Thoracic aorta (tissue), 2 donors: Measurements from ENCODE around the gene DLG1. TPM values are rescaled to one million over a fixed set of nuclear protein-coding genes. Genes with fewer than 3 reads are reported as not detected.

Experiments
- ATAC-seq: fragments of 150-250 bp; one replicate; pipeline ENCODE4 v1.8.0; 2017; ENCODE audit warnings: low read depth; ENCODE audit not compliant: insufficient number of reproducible peaks, low FRiP score
- DNase-seq: peaks from one replicate; pipeline ENCODE4 v3.0.0-alpha.2; 2020; ENCODE audit warnings: low spot score
- H3K27ac ChIP-seq, 2 donors: fragments of 200-600 bp; sonication (generic); 1 replicate in 1 of 2; 2 replicates in 1 of 2; pipeline ENCODE4 v1.5.1; 2016; ENCODE audit warnings: mild to moderate bottlenecking in 2 of 2, moderate library complexity in 2 of 2
- H3K27me3 ChIP-seq: fragments of 200-600 bp; sonication (generic); replicated peaks from 2 replicates; pipeline ENCODE4 v1.6.0; 2016; ENCODE audit warnings: mild to moderate bottlenecking; ENCODE audit not compliant: insufficient read depth
- H3K36me3 ChIP-seq: fragments of 200-600 bp; sonication (generic); one replicate; pipeline ENCODE4 v1.5.1; 2016
- H3K4me1 ChIP-seq, 2 donors: fragments of 200-600 bp; sonication (generic); 1 replicate in 1 of 2; 2 replicates in 1 of 2; pipeline versions ENCODE4 v1.5.1 to v1.6.0; 2016; ENCODE audit warnings: low read depth in 2 of 2, mild to moderate bottlenecking in 1 of 2; ENCODE audit not compliant: control insufficient read depth in 1 of 2
- H3K4me3 ChIP-seq: fragments of 200-600 bp; sonication (generic); 2 replicates; pipeline ENCODE4 v1.5.1; 2016; ENCODE audit warnings: mild to moderate bottlenecking
- H3K9me3 ChIP-seq: fragments of 200-600 bp; sonication (generic); 2 replicates; pipeline ENCODE4 v1.5.1; 2016
- CTCF ChIP-seq: fragments of 200-600 bp; sonication (generic); IDR thresholded peaks from one replicate; pipeline ENCODE4 v1.5.1; 2019; ENCODE audit warnings: antibody characterized with exemption
- total RNA-seq, 2 donors: library from RNA; depleted of rRNA; stranded (reverse); fragments of >200 nt; gene quantifications; one replicate each; pipeline versions ENCODE4 v1.1.0 to v1.2.3, GENCODE V29; 2016

The DLG1 gene
- total RNA-seq, 2 donors from 2014 or later = 46.4 to 67.8 TPM

- no peak for TF ChIP-seq CTCF
- no peak for DNase-seq
- no peak for ATAC-seq
These were observed 40.2 kb upstream of the DLG1 start for GRCh38 chr3:197338586-197338985.

GRCh38 chr3:197337656-197338055 is 39.2 kb upstream of the DLG1 start:
- Histone ChIP-seq H3K36me3 (no peaks in the 10 kb centered on the region), H3K4me3 (no peak overlapping the region), H3K9me3 (no peaks in the 10 kb centered on the region), H3K27me3 (no peaks in the 10 kb centered on the region), H3K4me1 (no peaks in the 10 kb centered on the region), H3K27ac (no peak overlapping the region)
- TF ChIP-seq CTCF = no peak
- DNase-seq (no peak), ATAC-seq (no peak)

More at GRCh38 chr3:197338586-197338985, 40.2 kb upstream of the DLG1 start:
- Histone ChIP-seq H3K4me1 (no peaks in the 10 kb centered on the region), H3K27ac (no peak overlapping the region), H3K9me3 (no peaks in the 10 kb centered on the region), H3K4me3 (no peak overlapping the region), H3K36me3 (no peaks in the 10 kb centered on the region), H3K27me3 (no peaks in the 10 kb centered on the region)

GRCh38 chr3:197337214-197337613 is 38.8 kb upstream of the DLG1 start:
- no peak overlapping the region for H3K27ac ChIP-seq
- ATAC-seq (no peak), DNase-seq (no peak)
- no peaks in the 10 kb centered on the region for H3K9me3 ChIP-seq
- no peak overlapping the region for H3K4me3 ChIP-seq
- TF ChIP-seq CTCF = no peak
- H3K4me1 ChIP-seq = no peaks in the 10 kb centered on the region
- H3K27me3 ChIP-seq = no peaks in the 10 kb centered on the region
- H3K36me3 ChIP-seq = no peaks in the 10 kb centered on the region

GRCh38 chr3:197336348-197336747 is 37.9 kb upstream of the DLG1 start:
- no peak for DNase-seq
- H3K27me3 ChIP-seq = no peaks in the 10 kb centered on the region
- H3K27ac ChIP-seq = no peak overlapping the region
- ATAC-seq = no peak
- H3K36me3 ChIP-seq = no peaks in the 10 kb centered on the region
- no peaks in the 10 kb centered on the region for H3K9me3 ChIP-seq
- no peak overlapping the region for H3K4me3 ChIP-seq
- no peak for TF ChIP-seq CTCF
- no peaks in the 10 kb centered on the region for H3K4me1 ChIP-seq

GRCh38 chr3:197335428-197336132 is 37.2 kb upstream of the DLG1 start:
- no peak overlapping the region for H3K4me3 ChIP-seq
- H3K4me1 ChIP-seq = no peaks in the 10 kb centered on the region
- TF ChIP-seq CTCF = no peak
- no peaks in the 10 kb centered on the region for H3K9me3 ChIP-seq
- no peaks in the 10 kb centered on the region for H3K36me3 ChIP-seq
- no peak for ATAC-seq
- DNase-seq = no peak
- H3K27ac ChIP-seq = no peak overlapping the region
- H3K27me3 ChIP-seq = no peaks in the 10 kb centered on the region
